Left forelimb (tissue), 1 donor: ENCODE measurements around the gene MEF2D.

ENCODE experiments used
- DNase-seq: peaks from one replicate; pipeline ENCODE4 v3.0.0-alpha.2; 2018; ENCODE audit warnings: low spot score

Gene MEF2D

GRCh38 chr1:156500543-156500792 lies at the start of gene MEF2D:
TSS of gene MEF2D (minus strand) at chr1:156500775. CDS start at chr1:156483292, 17,483 bp downstream.
- DNase-seq: no peak

- no peak for DNase-seq
Observed at GRCh38 chr1:156550346-156550745, 49.8 kb upstream of the MEF2D start.

GRCh38 chr1:156549831-156550230 lies 49.3 kb upstream of the MEF2D start:
- DNase-seq: no peak

GRCh38 chr1:156549390-156549789 lies 48.8 kb upstream of the MEF2D start:
- DNase-seq: no peak

GRCh38 chr1:156547982-156548381 lies 47.4 kb upstream of the MEF2D start:
- DNase-seq: no peak

- no peak for DNase-seq
Observed at GRCh38 chr1:156547434-156547833, 46.9 kb upstream of the MEF2D start.

- DNase-seq: no peak
Observed at GRCh38 chr1:156546267-156546666, 45.7 kb upstream of the MEF2D start.

GRCh38 chr1:156544592-156545102 lies 44.1 kb upstream of the MEF2D start:
- no peak for DNase-seq

GRCh38 chr1:156543066-156543465 lies 42.5 kb upstream of the MEF2D start:
- no peak for DNase-seq

GRCh38 chr1:156540955-156541354 lies 40.4 kb upstream of the MEF2D start:
- DNase-seq: no peak

GRCh38 chr1:156539818-156540355 lies 39.3 kb upstream of the MEF2D start:
- DNase-seq: no peak

GRCh38 chr1:156538711-156539440 lies 38.3 kb upstream of the MEF2D start:
- no peak for DNase-seq

- DNase-seq: no peak
Observed at GRCh38 chr1:156537027-156537426, 36.5 kb upstream of the MEF2D start.

GRCh38 chr1:156534424-156535060 lies 34.0 kb upstream of the MEF2D start:
- no peak for DNase-seq

- DNase-seq: no peak
Observed at GRCh38 chr1:156533568-156534220, 33.1 kb upstream of the MEF2D start.

GRCh38 chr1:156532374-156532773 lies 31.8 kb upstream of the MEF2D start:
- DNase-seq: no peak

GRCh38 chr1:156530006-156530405 lies 29.4 kb upstream of the MEF2D start:
- no peak for DNase-seq

- DNase-seq: no peak
Observed at GRCh38 chr1:156528875-156529425, 28.4 kb upstream of the MEF2D start.

- DNase-seq: no peak
Observed at GRCh38 chr1:156528231-156528630, 27.7 kb upstream of the MEF2D start.

- no peak for DNase-seq
Observed at GRCh38 chr1:156527584-156527983, 27.0 kb upstream of the MEF2D start.

- no peak for DNase-seq
Observed at GRCh38 chr1:156525856-156526489, 25.4 kb upstream of the MEF2D start.

- no peak for DNase-seq
Observed at GRCh38 chr1:156525071-156525501, 24.5 kb upstream of the MEF2D start.
